NT2/D1 (cell line): ENCODE measurements around the gene VEPH1.

Experiments
- SUZ12 ChIP-seq: IDR thresholded peaks from 2 replicates; pipeline ENCODE4 v1.6.1; 2011; ENCODE audit not compliant: insufficient read length, insufficient read depth; ENCODE audit errors: extremely low read depth
- YY1 ChIP-seq: IDR thresholded peaks from 2 replicates; pipeline ENCODE4 v1.6.1; 2011; ENCODE audit not compliant: insufficient read length, insufficient read depth
- ZNF274 ChIP-seq: IDR thresholded peaks from 2 replicates; pipeline ENCODE4 v1.6.1; 2011; ENCODE audit warnings: mild to moderate bottlenecking, low read depth, low read length

DNA sequence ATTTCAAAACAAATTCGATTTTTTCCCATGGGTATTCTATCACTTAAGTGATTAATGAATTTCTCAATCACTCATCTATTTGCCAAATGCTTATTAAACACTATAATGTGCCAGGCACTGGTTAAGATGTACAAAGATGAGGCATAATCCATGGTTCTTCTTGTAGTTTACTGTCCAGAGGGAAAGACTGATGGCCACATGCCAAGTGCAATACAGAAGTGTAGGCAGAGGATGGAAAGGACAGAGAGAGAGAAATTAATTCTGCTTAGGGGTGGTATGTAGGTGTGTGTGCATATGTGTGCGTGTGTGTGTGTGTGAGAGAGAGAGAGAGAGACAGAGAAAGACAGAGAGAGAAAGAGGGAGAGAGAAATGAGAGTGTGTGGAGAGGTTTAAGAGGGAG, 222.4 kb downstream of the VEPH1 start:
- TF ChIP-seq ZNF274, result no peak
- TF ChIP-seq YY1, result no peak
- TF ChIP-seq SUZ12, result no peak
